Nephron progenitor cell (in vitro differentiated cells): Measurements from ENCODE around the gene SCG3.
A peak's percentile ranks its signal among the peaks of the same experiment; 100 is the strongest.

Experiments used
- DNase-seq: peaks from one replicate; pipeline ENCODE4 v3.0.0; 2021
- H3K27ac Mint-ChIP-seq: 2 replicates; pipeline ENCODE4 v1.8.0; 2021; ENCODE audit warnings: mild to moderate bottlenecking, moderate library complexity, mixed read lengths
- H3K27me3 Mint-ChIP-seq: 2 replicates; pipeline ENCODE4 v1.8.0; 2021; ENCODE audit warnings: mild to moderate bottlenecking, low read depth, mixed read lengths; ENCODE audit not compliant: poor library complexity
- H3K36me3 Mint-ChIP-seq: 2 replicates; pipeline ENCODE4 v1.8.0; 2021; ENCODE audit warnings: low read depth, mixed read lengths
- H3K4me1 Mint-ChIP-seq: 2 replicates; pipeline ENCODE4 v1.8.0; 2021; ENCODE audit warnings: mixed read lengths
- H3K4me3 Mint-ChIP-seq: 2 replicates; pipeline ENCODE4 v1.8.0; 2021; ENCODE audit warnings: mild to moderate bottlenecking, moderate library complexity, mixed read lengths
- H3K9me3 Mint-ChIP-seq: 2 replicates; pipeline ENCODE4 v1.8.0; 2021; ENCODE audit warnings: mild to moderate bottlenecking, moderate library complexity, mixed read lengths
- CTCF ChIP-seq: fragments of 200-600 bp; sonication (generic); IDR thresholded peaks from 2 replicates; pipeline ENCODE4 v1.5.0; 2021; ENCODE audit warnings: antibody characterized with exemption

SCG3 gene

GRCh38 chr15:51668446-51668845 lies 12.9 kb upstream of the SCG3 start:
- H3K9me3 Mint-ChIP-seq = no peaks in the 10 kb centered on the region
- no peak overlapping the region for H3K4me3 Mint-ChIP-seq
- no peak for DNase-seq
- TF ChIP-seq CTCF = no peak
- no peaks in the 10 kb centered on the region for H3K36me3 Mint-ChIP-seq
- H3K4me1 Mint-ChIP-seq = peaks cover 22% of the 10 kb centered on the region
- peaks cover 12% of the 10 kb centered on the region for H3K27me3 Mint-ChIP-seq
- H3K27ac Mint-ChIP-seq = no peak overlapping the region

GRCh38 chr15:51669381-51669780 lies 11.9 kb upstream of the SCG3 start:
- Mint-ChIP-seq H3K4me3 (no peak overlapping the region), H3K36me3 (no peaks in the 10 kb centered on the region), H3K9me3 (no peaks in the 10 kb centered on the region), H3K4me1 (peaks cover 22% of the 10 kb centered on the region), H3K27me3 (peaks cover 18% of the 10 kb centered on the region), H3K27ac (no peak overlapping the region)
- TF ChIP-seq CTCF = no peak
- no peak for DNase-seq

GRCh38 chr15:51672155-51672687 lies 9.1 kb upstream of the SCG3 start:
- TF ChIP-seq CTCF = no peak
- Mint-ChIP-seq H3K9me3 (no peaks in the 10 kb centered on the region), H3K27me3 (peaks cover 21% of the 10 kb centered on the region), H3K36me3 (no peaks in the 10 kb centered on the region), H3K27ac (no peak overlapping the region), H3K4me1 (peaks cover 22% of the 10 kb centered on the region), H3K4me3 (no peak overlapping the region)
- peak; percentile 23 for DNase-seq

DNA sequence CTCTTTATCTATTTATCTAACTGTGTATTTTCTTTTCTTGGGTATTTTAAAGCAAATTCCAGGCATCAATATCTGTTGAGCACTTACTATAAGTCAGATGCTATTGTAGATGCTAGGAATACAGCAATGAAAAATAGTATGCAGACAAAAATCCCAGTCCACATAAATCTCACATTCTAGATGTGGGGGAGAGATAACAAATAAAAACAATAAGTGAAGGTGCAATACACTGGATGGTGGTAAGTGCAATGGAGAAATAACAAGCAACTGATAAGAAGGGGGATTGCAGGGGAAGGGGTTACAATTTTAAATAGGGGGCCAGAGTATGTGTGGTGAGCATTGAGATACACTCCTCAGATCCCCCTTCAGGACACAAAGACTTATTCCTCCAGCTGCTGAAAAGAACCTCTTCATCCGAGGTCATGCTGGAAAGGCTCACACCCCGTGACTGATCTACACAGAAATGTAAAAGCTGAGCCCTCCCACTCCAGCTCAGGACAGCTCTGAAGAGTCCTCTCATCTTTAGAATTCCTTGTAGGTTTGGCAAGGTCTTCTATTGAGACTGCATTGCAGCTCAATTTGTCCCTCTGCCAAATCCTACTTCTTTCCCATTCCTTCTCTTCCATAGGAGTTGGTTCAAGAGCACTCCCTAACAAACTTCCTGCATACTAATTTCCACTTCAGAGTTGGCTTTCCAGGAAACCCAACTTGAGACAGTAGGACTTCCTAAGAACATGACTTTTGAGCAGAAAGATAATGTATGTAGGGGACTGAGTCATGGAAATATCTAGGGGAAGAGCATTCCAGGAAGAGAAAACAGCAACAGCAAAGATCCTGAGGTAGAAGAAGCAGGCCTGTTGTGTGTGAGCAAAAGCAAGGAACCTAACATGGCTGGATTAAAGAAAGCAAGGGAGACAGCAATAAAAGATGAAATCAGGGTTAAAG lies 8.1 kb upstream of the SCG3 start:
- TF ChIP-seq CTCF = no peak
- no peak overlapping the region for H3K4me3 Mint-ChIP-seq
- H3K4me1 Mint-ChIP-seq = peaks cover 22% of the 10 kb centered on the region
- no peak overlapping the region for H3K27ac Mint-ChIP-seq
- peaks cover 21% of the 10 kb centered on the region for H3K27me3 Mint-ChIP-seq
- H3K9me3 Mint-ChIP-seq = no peaks in the 10 kb centered on the region
- DNase-seq = no peak
- H3K36me3 Mint-ChIP-seq = no peaks in the 10 kb centered on the region

- H3K36me3 Mint-ChIP-seq = no peaks in the 10 kb centered on the region
- no peak for DNase-seq
- no peaks in the 10 kb centered on the region for H3K9me3 Mint-ChIP-seq
- H3K27ac Mint-ChIP-seq = no peak overlapping the region
- no peak overlapping the region for H3K4me3 Mint-ChIP-seq
- no peak for TF ChIP-seq CTCF
- H3K4me1 Mint-ChIP-seq = peaks cover 22% of the 10 kb centered on the region
- H3K27me3 Mint-ChIP-seq = peaks cover 24% of the 10 kb centered on the region
Measured at GRCh38 chr15:51675234-51675633, 6.1 kb upstream of the SCG3 start.
